ENCODE results near the gene TGFB2.

DNA sequence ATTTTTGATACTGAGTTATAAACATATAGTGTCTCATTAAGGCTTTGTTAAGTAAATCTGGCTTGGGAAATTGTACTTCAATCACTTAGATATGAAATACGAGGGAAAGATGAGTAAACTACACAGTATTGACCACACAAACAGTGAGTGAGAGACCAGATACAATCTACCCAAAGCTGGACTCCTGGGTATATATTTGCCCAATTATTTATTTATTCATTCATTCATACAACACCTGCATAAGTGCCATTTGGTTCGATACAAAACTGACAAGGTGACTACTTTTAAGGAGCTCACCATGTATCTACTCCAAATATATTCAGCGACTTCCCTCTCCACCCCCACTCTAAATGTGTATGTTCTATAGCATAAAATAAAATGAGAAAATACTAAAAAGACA, 143.4 kb downstream of the TGFB2 start:
- TF ChIP-seq CTCF (IDR thresholded peaks at IDR 0.05 in 4 of 5, conservative IDR thresholded peaks at IDR 0.05 in 1 of 5) = no peak
- no peak for TF ChIP-seq POLR2A (IDR thresholded peaks at IDR 0.05)
